Progenitor cell of endocrine pancreas (in vitro differentiated cells): ENCODE data around the gene HBS1L. TPM values are rescaled to one million over a fixed set of nuclear protein-coding genes. Genes with fewer than 3 reads are reported as not detected.
A peak's percentile ranks its signal among the peaks of the same experiment; 100 is the strongest.

ENCODE experiments used
- DNase-seq: peaks from one replicate; pipeline ENCODE4 v3.0.0; 2021; ENCODE audit warnings: low spot score; ENCODE audit not compliant: unreplicated experiment
- H3K27ac Mint-ChIP-seq: 2 replicates; pipeline ENCODE4 v1.8.0; 2021; ENCODE audit warnings: mild to moderate bottlenecking, moderate library complexity, mixed read lengths
- H3K27me3 Mint-ChIP-seq: 2 replicates; pipeline ENCODE4 v1.8.0; 2021; ENCODE audit warnings: mixed read lengths
- H3K36me3 Mint-ChIP-seq: 2 replicates; pipeline ENCODE4 v1.8.0; 2022; ENCODE audit warnings: mixed read lengths; ENCODE audit not compliant: insufficient read depth
- H3K4me1 Mint-ChIP-seq: 2 replicates; pipeline ENCODE4 v1.8.0; 2021; ENCODE audit warnings: low read depth, mixed read lengths
- H3K4me3 Mint-ChIP-seq: 2 replicates; pipeline ENCODE4 v1.8.0; 2021; ENCODE audit warnings: low read depth, mild to moderate bottlenecking, moderate library complexity, mixed read lengths
- H3K9me3 Mint-ChIP-seq: 2 replicates; pipeline ENCODE4 v1.8.0; 2021; ENCODE audit warnings: low read depth, mixed read lengths
- total RNA-seq: library from RNA; stranded (reverse); gene quantifications from 2 replicates; pipeline ENCODE4 v1.2.1, GENCODE V29; 2021
- TF ChIP-seq, protein P1 (sequence below): fragments of 200-600 bp; sonication (generic); IDR thresholded peaks from one replicate; pipeline ENCODE4 v1.5.0; 2021; ENCODE audit warnings: antibody characterized with exemption, mild to moderate bottlenecking; ENCODE audit not compliant: unreplicated experiment

Gene HBS1L
- total RNA-seq, 1 donor from 2014 or later, result 77.2 TPM

- peak overlapping the region; percentile 5 for H3K27ac Mint-ChIP-seq
- TF ChIP-seq, protein P1, sequence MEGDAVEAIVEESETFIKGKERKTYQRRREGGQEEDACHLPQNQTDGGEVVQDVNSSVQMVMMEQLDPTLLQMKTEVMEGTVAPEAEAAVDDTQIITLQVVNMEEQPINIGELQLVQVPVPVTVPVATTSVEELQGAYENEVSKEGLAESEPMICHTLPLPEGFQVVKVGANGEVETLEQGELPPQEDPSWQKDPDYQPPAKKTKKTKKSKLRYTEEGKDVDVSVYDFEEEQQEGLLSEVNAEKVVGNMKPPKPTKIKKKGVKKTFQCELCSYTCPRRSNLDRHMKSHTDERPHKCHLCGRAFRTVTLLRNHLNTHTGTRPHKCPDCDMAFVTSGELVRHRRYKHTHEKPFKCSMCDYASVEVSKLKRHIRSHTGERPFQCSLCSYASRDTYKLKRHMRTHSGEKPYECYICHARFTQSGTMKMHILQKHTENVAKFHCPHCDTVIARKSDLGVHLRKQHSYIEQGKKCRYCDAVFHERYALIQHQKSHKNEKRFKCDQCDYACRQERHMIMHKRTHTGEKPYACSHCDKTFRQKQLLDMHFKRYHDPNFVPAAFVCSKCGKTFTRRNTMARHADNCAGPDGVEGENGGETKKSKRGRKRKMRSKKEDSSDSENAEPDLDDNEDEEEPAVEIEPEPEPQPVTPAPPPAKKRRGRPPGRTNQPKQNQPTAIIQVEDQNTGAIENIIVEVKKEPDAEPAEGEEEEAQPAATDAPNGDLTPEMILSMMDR, result no peak
- H3K4me1 Mint-ChIP-seq, result peaks cover 2% of the 10 kb centered on the region
- no peak overlapping the region for H3K4me3 Mint-ChIP-seq
- DNase-seq, result no peak
- peaks cover 13% of the 10 kb centered on the region for H3K36me3 Mint-ChIP-seq
- no peaks in the 10 kb centered on the region for H3K9me3 Mint-ChIP-seq
- H3K27me3 Mint-ChIP-seq, result no peaks in the 10 kb centered on the region
Measured at GRCh38 chr6:135033238-135033637, 21.4 kb downstream of the HBS1L start.

DNA sequence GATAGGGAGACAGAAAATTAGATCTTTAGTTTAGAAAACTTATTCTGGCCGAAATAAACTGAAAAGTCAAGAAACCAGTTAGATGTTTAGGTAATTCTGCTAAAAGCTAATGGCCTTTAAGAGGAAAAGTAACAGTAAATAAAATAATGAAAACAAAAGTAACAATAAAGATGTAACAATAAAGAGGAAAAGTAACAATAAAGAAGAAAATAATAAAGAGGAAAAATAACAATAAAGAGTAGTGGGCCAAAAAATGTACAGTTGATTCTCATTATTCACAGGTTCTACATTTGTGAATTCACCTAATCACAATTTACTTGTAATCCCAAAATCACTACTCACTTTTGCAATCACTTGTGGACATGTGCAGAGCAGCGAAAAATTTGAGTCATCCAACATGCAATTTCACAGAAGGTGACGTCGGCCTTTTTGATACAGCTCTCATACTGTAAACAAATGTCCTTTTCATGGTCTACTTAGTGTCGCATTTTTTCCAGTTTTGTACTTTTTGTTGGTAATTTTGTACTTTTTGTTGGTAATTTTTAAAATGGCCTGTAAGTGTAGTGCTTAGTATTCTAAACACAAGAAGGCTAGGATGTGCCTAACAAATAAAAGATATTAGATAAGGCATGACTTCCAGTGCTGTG lies 24.0 kb downstream of the HBS1L start:
- Mint-ChIP-seq H3K27me3 (no peaks in the 10 kb centered on the region), H3K4me1 (peaks cover 3% of the 10 kb centered on the region), H3K4me3 (no peak overlapping the region), H3K9me3 (no peaks in the 10 kb centered on the region), H3K27ac (no peak overlapping the region), H3K36me3 (peaks cover 9% of the 10 kb centered on the region)
- TF ChIP-seq, protein P1, result no peak
- DNase-seq, result no peak

GRCh38 chr6:135030056-135030473 lies 24.6 kb downstream of the HBS1L start:
- H3K27ac Mint-ChIP-seq, result no peak overlapping the region
- DNase-seq, result no peak
- H3K9me3 Mint-ChIP-seq, result no peaks in the 10 kb centered on the region
- H3K36me3 Mint-ChIP-seq, result peaks cover 9% of the 10 kb centered on the region
- peaks cover 5% of the 10 kb centered on the region for H3K4me1 Mint-ChIP-seq
- TF ChIP-seq, protein P1, result no peak
- no peaks in the 10 kb centered on the region for H3K27me3 Mint-ChIP-seq
- H3K4me3 Mint-ChIP-seq, result no peak overlapping the region

GRCh38 chr6:135025775-135026174 lies 28.8 kb downstream of the HBS1L start:
- H3K27ac Mint-ChIP-seq, result peak overlapping the region; percentile 65
- peaks cover 4% of the 10 kb centered on the region for H3K36me3 Mint-ChIP-seq
- no peak overlapping the region for H3K4me3 Mint-ChIP-seq
- no peaks in the 10 kb centered on the region for H3K27me3 Mint-ChIP-seq
- no peak for DNase-seq
- H3K4me1 Mint-ChIP-seq, result peaks cover 5% of the 10 kb centered on the region
- H3K9me3 Mint-ChIP-seq, result no peaks in the 10 kb centered on the region
- TF ChIP-seq, protein P1, result no peak

DNA sequence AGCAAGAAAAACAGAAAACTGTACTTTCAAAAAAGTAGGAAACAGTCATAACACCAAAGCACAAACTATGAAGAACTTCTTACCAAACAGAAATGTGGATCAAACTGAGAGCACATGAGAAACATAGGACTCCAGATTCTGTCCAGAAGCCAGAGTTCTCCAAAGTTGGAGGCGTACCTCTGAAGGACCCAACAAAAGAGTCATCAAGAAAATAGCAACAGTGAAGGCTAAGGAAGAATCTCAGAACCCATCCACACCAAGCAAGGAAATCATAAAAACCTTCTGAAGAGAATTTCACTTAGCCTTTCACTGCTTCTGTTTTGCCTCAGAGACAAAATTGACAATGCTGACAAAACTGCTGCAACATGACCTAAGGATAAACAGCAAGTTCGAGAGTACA lies 29.4 kb downstream of the HBS1L start:
- no peak for DNase-seq
- H3K4me1 Mint-ChIP-seq, result peaks cover 5% of the 10 kb centered on the region
- H3K36me3 Mint-ChIP-seq, result peaks cover 4% of the 10 kb centered on the region
- no peak overlapping the region for H3K27ac Mint-ChIP-seq
- no peak overlapping the region for H3K4me3 Mint-ChIP-seq
- H3K27me3 Mint-ChIP-seq, result no peaks in the 10 kb centered on the region
- no peaks in the 10 kb centered on the region for H3K9me3 Mint-ChIP-seq
- TF ChIP-seq, protein P1, result no peak
